Smooth muscle cell (in vitro differentiated cells): ENCODE measurements around the gene AGAP1. TPM values are rescaled to one million over a fixed set of nuclear protein-coding genes. Genes with fewer than 3 reads are reported as not detected.

Experiments
- DNase-seq: peaks from one replicate; lab custom pipeline; 2025; ENCODE audit not compliant: unreplicated experiment; lab: John Stamatoyannopoulos, UW
- H2AFZ ChIP-seq: fragments of 200-600 bp; sonication (generic); 2 replicates; pipeline ENCODE4 v1.6.0; 2016; ENCODE audit warnings: antibody characterized with exemption, low read depth, mild to moderate bottlenecking
- H3F3A ChIP-seq: fragments of 200-600 bp; sonication (generic); 2 replicates; pipeline ENCODE4 v1.6.0; 2017; ENCODE audit warnings: antibody characterized with exemption, low read depth
- H3K27ac ChIP-seq: fragments of 200-600 bp; sonication (generic); 2 replicates; pipeline ENCODE4 v1.5.1; 2016; ENCODE audit warnings: low read depth, mild to moderate bottlenecking
- H3K27me3 ChIP-seq: fragments of 200-600 bp; sonication (generic); 2 replicates; pipeline ENCODE4 v1.6.1; 2016; ENCODE audit warnings: low read depth, mild to moderate bottlenecking
- H3K36me3 ChIP-seq: fragments of 200-600 bp; sonication (generic); 2 replicates; pipeline ENCODE4 v1.5.1; 2016; ENCODE audit warnings: low read depth
- H3K4me1 ChIP-seq: fragments of 200-600 bp; sonication (generic); 2 replicates; pipeline ENCODE4 v1.5.1; 2016; ENCODE audit warnings: low read depth
- H3K4me2 ChIP-seq: fragments of 200-600 bp; sonication (generic); 2 replicates; pipeline ENCODE4 v1.6.0; 2016; ENCODE audit warnings: mild to moderate bottlenecking
- H3K4me3 ChIP-seq: fragments of 200-600 bp; sonication (generic); 2 replicates; pipeline ENCODE4 v1.5.1; 2016; ENCODE audit warnings: mild to moderate bottlenecking
- H3K79me2 ChIP-seq: fragments of 200-600 bp; sonication (generic); 2 replicates; pipeline ENCODE4 v1.6.0; 2016; ENCODE audit warnings: low read depth, mild to moderate bottlenecking
- H3K9ac ChIP-seq: fragments of 200-600 bp; sonication (generic); 2 replicates; pipeline ENCODE4 v1.6.0; 2016; ENCODE audit warnings: low read depth
- H3K9me3 ChIP-seq: fragments of 200-600 bp; sonication (generic); replicated peaks from 2 replicates; pipeline ENCODE4 v1.5.1; 2016; ENCODE audit warnings: low read depth
- H4K20me1 ChIP-seq: fragments of 200-600 bp; sonication (generic); 2 replicates; pipeline ENCODE4 v1.6.0; 2016; ENCODE audit warnings: low read depth
- whole genome bisulfite sequencing: methylation state at CpG from one replicate; pipeline ENCODE4 v1.1.7; 2016; ENCODE audit warnings: low lambda C conversion rate; 5-methylcytosine and 5-hydroxymethylcytosine counted together
- polyA plus RNA-seq: library from polyadenylated mRNA; unstranded; fragments of >200 nt; fragmentation: Nextera tagmentation; extraction: Ambion mirVana; gene quantifications from 2 replicates; pipeline ENCODE4 v1.2.1, GENCODE V29; 2016
- total RNA-seq: library from RNA; depleted of rRNA; stranded (reverse); fragments of >200 nt; gene quantifications from 2 replicates; pipeline ENCODE4 v1.2.3, GENCODE V29; 2014
- TF ChIP-seq, protein P1 (sequence below): fragments of 200-600 bp; sonication (generic); IDR thresholded peaks from 2 replicates; pipeline ENCODE4 v1.5.1; 2017; ENCODE audit warnings: borderline replicate concordance, mild to moderate bottlenecking, antibody characterized with exemption; ENCODE audit not compliant: insufficient read depth, poor library complexity, severe bottlenecking

Gene AGAP1
- total and polyA plus RNA-seq, 2 experiments from 2014 or later, result 3.9 to 9.8 TPM

DNA sequence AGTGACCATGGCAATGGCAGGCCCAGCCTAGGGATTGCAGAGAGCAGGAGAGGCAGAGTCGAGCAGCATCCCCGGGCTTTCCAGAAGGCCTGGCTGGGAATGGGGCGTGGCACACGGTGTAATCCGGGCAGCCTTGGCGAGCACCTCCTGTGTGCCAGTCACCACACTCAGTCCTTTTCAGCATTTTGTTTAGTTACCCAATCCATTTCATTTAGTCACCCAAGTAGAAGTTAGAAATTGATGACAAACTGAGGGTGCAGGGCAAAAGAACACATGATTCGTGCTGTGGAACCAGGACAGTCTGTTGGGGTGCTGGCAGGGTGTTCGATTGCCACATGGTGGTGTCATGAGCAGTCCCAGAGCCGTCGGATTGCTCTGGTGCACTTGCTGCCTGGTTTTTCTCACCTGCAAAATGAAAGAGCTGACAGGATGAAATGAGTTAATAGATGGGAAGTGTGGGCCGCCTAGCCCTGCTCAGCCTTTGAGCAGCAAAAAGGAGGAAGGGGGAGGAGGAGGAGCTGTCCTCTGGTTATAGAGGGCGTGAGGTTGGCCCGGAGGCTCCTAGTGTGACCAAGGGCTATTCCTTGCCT is 299.4 kb downstream of the AGAP1 start:
- Histone ChIP-seq H3F3A (no peaks in the 10 kb centered on the region), H3K9ac (no peak overlapping the region), H3K4me3 (no peak overlapping the region), H3K27me3 (no peaks in the 10 kb centered on the region), H3K27ac (no peak overlapping the region), H3K4me2 (no peak overlapping the region), H3K36me3 (no peaks in the 10 kb centered on the region), H2AFZ (no peak overlapping the region), H4K20me1 (no peaks in the 10 kb centered on the region), H3K9me3 (no peaks in the 10 kb centered on the region), H3K79me2 (no peaks in the 10 kb centered on the region), H3K4me1 (no peaks in the 10 kb centered on the region)
- no peak for DNase-seq
- TF ChIP-seq, protein P1, sequence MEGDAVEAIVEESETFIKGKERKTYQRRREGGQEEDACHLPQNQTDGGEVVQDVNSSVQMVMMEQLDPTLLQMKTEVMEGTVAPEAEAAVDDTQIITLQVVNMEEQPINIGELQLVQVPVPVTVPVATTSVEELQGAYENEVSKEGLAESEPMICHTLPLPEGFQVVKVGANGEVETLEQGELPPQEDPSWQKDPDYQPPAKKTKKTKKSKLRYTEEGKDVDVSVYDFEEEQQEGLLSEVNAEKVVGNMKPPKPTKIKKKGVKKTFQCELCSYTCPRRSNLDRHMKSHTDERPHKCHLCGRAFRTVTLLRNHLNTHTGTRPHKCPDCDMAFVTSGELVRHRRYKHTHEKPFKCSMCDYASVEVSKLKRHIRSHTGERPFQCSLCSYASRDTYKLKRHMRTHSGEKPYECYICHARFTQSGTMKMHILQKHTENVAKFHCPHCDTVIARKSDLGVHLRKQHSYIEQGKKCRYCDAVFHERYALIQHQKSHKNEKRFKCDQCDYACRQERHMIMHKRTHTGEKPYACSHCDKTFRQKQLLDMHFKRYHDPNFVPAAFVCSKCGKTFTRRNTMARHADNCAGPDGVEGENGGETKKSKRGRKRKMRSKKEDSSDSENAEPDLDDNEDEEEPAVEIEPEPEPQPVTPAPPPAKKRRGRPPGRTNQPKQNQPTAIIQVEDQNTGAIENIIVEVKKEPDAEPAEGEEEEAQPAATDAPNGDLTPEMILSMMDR, result peak; percentile 17
- 76% methylated on average over 13 of the region's 13 CpGs for whole genome bisulfite sequencing

DNA sequence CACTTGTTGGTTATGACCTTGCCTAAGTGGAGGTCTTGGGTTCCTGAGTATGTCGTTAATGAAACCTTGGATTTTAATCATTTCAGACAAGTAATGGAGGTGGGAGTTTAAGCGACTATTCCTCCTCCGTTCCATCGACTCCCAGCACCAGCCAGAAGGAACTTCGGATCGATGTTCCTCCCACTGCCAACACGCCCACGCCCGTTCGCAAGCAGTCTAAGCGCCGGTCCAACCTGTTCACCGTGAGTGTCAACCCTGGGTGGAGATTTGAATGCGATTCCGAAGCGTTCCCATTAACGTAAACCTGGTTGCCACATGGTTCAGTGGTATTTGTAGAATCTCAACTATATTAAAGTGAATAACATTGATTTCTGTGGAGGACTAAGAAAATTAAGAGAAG is 305.4 kb downstream of the AGAP1 start:
- no peaks in the 10 kb centered on the region for H3K36me3 ChIP-seq
- no peaks in the 10 kb centered on the region for H3K4me1 ChIP-seq
- no peak overlapping the region for H3K4me3 ChIP-seq
- H3K27ac ChIP-seq, result no peak overlapping the region
- H3K27me3 ChIP-seq, result no peaks in the 10 kb centered on the region
- TF ChIP-seq, protein P1, result no peak
- H3K4me2 ChIP-seq, result no peak overlapping the region
- H3K79me2 ChIP-seq, result no peaks in the 10 kb centered on the region
- no peak for DNase-seq
- 98% methylated on average over 17 of the region's 17 CpGs for WGBS
- H3K9ac ChIP-seq, result no peak overlapping the region
- H4K20me1 ChIP-seq, result peaks cover 4% of the 10 kb centered on the region
- no peak overlapping the region for H2AFZ ChIP-seq
- no peaks in the 10 kb centered on the region for H3K9me3 ChIP-seq
- H3F3A ChIP-seq, result no peaks in the 10 kb centered on the region

DNA sequence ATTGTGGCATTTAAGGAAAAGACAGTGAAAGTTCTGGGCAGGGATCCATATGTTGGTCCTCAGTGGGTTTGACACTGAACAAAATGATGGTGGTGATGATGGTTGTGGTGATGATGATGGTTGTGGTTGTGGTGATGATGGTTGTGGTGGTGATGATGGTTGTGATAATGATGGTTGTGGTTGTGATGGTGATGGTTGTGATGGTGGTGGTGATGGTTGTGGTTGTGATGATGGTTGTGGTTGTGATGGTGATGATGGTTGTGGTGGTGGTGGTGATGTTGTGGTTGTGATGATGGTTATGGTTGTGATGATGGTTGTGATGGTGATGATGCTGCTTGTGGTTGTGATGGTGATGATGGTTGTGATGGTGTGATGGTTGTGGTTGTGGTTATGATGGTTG is 308.7 kb downstream of the AGAP1 start:
- Histone ChIP-seq H3K36me3 (no peaks in the 10 kb centered on the region), H3K27ac (no peak overlapping the region), H3K4me2 (no peak overlapping the region), H4K20me1 (peaks cover 4% of the 10 kb centered on the region), H3K4me3 (no peak overlapping the region), H2AFZ (no peak overlapping the region), H3K27me3 (no peaks in the 10 kb centered on the region), H3F3A (no peaks in the 10 kb centered on the region), H3K9ac (no peak overlapping the region), H3K79me2 (no peaks in the 10 kb centered on the region), H3K4me1 (no peaks in the 10 kb centered on the region), H3K9me3 (no peaks in the 10 kb centered on the region)
- TF ChIP-seq, protein P1, result no peak
- DNase-seq, result no peak

DNA sequence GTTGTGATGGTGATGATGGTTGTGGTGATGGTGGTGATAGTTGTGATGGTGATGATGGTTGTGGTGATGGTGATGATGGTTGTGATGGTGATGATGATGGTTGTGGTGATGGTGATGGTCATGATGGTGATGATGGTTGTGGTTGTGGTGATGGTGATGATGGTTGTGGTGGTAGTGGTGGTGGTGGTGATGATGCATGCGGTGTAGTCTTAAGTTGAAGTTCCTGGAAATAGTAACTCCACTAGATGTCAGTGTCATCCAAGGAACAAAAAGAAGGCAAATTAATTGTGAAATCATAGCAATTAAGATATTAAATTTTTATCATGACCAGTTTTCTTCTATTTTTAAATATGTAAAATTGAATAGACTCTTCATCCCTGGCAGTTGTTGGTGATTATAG is 309.2 kb downstream of the AGAP1 start:
- no peaks in the 10 kb centered on the region for H3K79me2 ChIP-seq
- no peak overlapping the region for H3K27ac ChIP-seq
- H4K20me1 ChIP-seq, result peaks cover 4% of the 10 kb centered on the region
- no peaks in the 10 kb centered on the region for H3K4me1 ChIP-seq
- WGBS, result 100% methylated on average over 1 of the region's 1 CpG
- H3K36me3 ChIP-seq, result no peaks in the 10 kb centered on the region
- DNase-seq, result no peak
- H3F3A ChIP-seq, result no peaks in the 10 kb centered on the region
- TF ChIP-seq, protein P1, result peak; percentile 30
- no peak overlapping the region for H3K4me3 ChIP-seq
- H3K9ac ChIP-seq, result no peak overlapping the region
- no peaks in the 10 kb centered on the region for H3K9me3 ChIP-seq
- H2AFZ ChIP-seq, result no peak overlapping the region
- no peak overlapping the region for H3K4me2 ChIP-seq
- no peaks in the 10 kb centered on the region for H3K27me3 ChIP-seq
